ENCODE data around the gene FGA. TPM values are rescaled to one million over a fixed set of nuclear protein-coding genes. Genes with fewer than 3 reads are reported as not detected.

Gene FGA
- polyA plus RNA-seq, 1 donor (not counting 4 experiments of a cell fraction or from before 2014, with no cell fraction given), result not detected

- Histone ChIP-seq H3K36me3 (ENCODE audit: control insufficient read depth in 2 of 2, extremely low read depth in 1 of 2, insufficient read depth in 2 of 2, low read length in 2 of 2) (no peaks in the 10 kb centered on the region), H4K20me1 (ENCODE audit: control insufficient read depth, extremely low read depth, insufficient read depth, low read length) (no peaks in the 10 kb centered on the region), H3K27ac (ENCODE audit: control insufficient read depth, insufficient read depth, low read length) (no peak overlapping the region), H2AFZ (ENCODE audit: control insufficient read depth, low read length) (no peak overlapping the region), H3K9me1 (ENCODE audit: control insufficient read depth, extremely low read depth, insufficient read depth, low read length) (no peaks in the 10 kb centered on the region), H3K9me3 (ENCODE audit: control insufficient read depth, low read depth, low read length) (no peaks in the 10 kb centered on the region), H3K4me3 (ENCODE audit: control insufficient read depth in 2 of 3, extremely low read depth in 1 of 3, insufficient read depth in 2 of 3, low read depth in 1 of 3, low read length in 3 of 3) (no peak overlapping the region), H3K79me2 (ENCODE audit: control insufficient read depth, insufficient read depth, low read length) (no peaks in the 10 kb centered on the region), H3K4me1 (ENCODE audit: control insufficient read depth, extremely low read depth, insufficient read depth, low read length) (peaks cover 3% of the 10 kb centered on the region), H3K9ac (ENCODE audit: control insufficient read depth, extremely low read depth, insufficient read depth, low read length) (no peak overlapping the region), H3K4me2 (ENCODE audit: control insufficient read depth, extremely low read depth, insufficient read depth, low read depth, low read length) (no peak overlapping the region), H3K27me3 (ENCODE audit: control insufficient read depth, extremely low read depth, insufficient read depth, low read length) (no peaks in the 10 kb centered on the region)
- TF ChIP-seq EZH2 (IDR thresholded peaks at IDR 0.05; ENCODE audit: low read length) (no peak), CTCF (optimal IDR thresholded peaks at IDR 0.05 in 1 of 3, IDR thresholded peaks at IDR 0.05 in 1 of 3, conservative IDR thresholded peaks at IDR 0.05 in 1 of 3; ENCODE audit: extremely low read depth in 1 of 3, insufficient read depth in 2 of 3, low read length in 3 of 3) (no peak)
- dilution Hi-C loops (cut with MboI; ENCODE audit: extremely low pct_ligation_motif_present, low sequenced_read_pairs), result no loop called here
- no peak for FAIRE-seq
- no peak for DNase-seq (ENCODE audit: low read depth, low spot score)
Observed at GRCh38 chr4:154582723-154583122, 7.8 kb downstream of the FGA start.

DNA sequence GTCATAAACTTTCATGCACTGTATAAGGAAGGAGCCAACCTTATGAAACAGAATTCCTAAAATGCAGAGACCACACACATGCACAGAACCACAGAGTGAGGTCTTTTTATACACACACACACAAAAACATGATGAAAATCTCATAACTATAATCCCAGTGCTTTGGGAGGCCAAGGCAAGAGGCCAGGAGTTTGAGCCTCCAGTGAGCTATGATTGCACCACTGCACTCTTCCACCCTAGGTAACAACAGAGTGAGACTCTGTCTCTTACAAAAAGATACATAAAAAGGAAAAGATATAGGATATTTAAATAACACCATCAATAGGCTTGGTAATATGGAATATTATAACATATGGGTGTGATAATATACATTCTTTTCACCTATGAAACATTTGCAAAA lies 10.6 kb downstream of the FGA start:
- Histone ChIP-seq H3K9me1 (ENCODE audit: control insufficient read depth, extremely low read depth, insufficient read depth, low read length) (no peaks in the 10 kb centered on the region), H3K4me3 (ENCODE audit: control insufficient read depth in 2 of 3, extremely low read depth in 1 of 3, insufficient read depth in 2 of 3, low read depth in 1 of 3, low read length in 3 of 3) (no peak overlapping the region), H3K9ac (ENCODE audit: control insufficient read depth, extremely low read depth, insufficient read depth, low read length) (no peak overlapping the region), H3K4me2 (ENCODE audit: control insufficient read depth, extremely low read depth, insufficient read depth, low read depth, low read length) (no peak overlapping the region), H3K4me1 (ENCODE audit: control insufficient read depth, extremely low read depth, insufficient read depth, low read length) (peaks cover 3% of the 10 kb centered on the region), H3K9me3 (ENCODE audit: control insufficient read depth, low read depth, low read length) (no peaks in the 10 kb centered on the region), H3K27ac (ENCODE audit: control insufficient read depth, insufficient read depth, low read length) (no peak overlapping the region), H2AFZ (ENCODE audit: control insufficient read depth, low read length) (no peak overlapping the region), H4K20me1 (ENCODE audit: control insufficient read depth, extremely low read depth, insufficient read depth, low read length) (no peaks in the 10 kb centered on the region), H3K79me2 (ENCODE audit: control insufficient read depth, insufficient read depth, low read length) (no peaks in the 10 kb centered on the region), H3K36me3 (ENCODE audit: control insufficient read depth in 2 of 2, extremely low read depth in 1 of 2, insufficient read depth in 2 of 2, low read length in 2 of 2) (no peaks in the 10 kb centered on the region), H3K27me3 (ENCODE audit: control insufficient read depth, extremely low read depth, insufficient read depth, low read length) (no peaks in the 10 kb centered on the region)
- TF ChIP-seq CTCF (optimal IDR thresholded peaks at IDR 0.05 in 1 of 3, IDR thresholded peaks at IDR 0.05 in 1 of 3, conservative IDR thresholded peaks at IDR 0.05 in 1 of 3; ENCODE audit: extremely low read depth in 1 of 3, insufficient read depth in 2 of 3, low read length in 3 of 3) (no peak), EZH2 (IDR thresholded peaks at IDR 0.05; ENCODE audit: low read length) (no peak)
- no peak for DNase-seq (ENCODE audit: low read depth, low spot score)
- FAIRE-seq, result no peak
- dilution Hi-C loops (cut with MboI; ENCODE audit: extremely low pct_ligation_motif_present, low sequenced_read_pairs), result no loop called here

All from keratinocyte (primary cell).